ENCODE results near the gene APLP1.
"Not testable (repeated sequence)": the region's sequence is repeated elsewhere in the genome, so short reads cannot be mapped to it uniquely, and the experiment has no call there.

The APLP1 gene

GRCh38 chr19:35833972-35834371 is 34.4 kb upstream of the APLP1 start:
- no peak for TF ChIP-seq CTCF (IDR thresholded peaks at IDR 0.05; ENCODE audit: borderline replicate concordance, control extremely low read depth, extremely low read depth, insufficient read depth, missing control alignments)
- DNase-seq (ENCODE audit: low spot score) = no peak
- in situ Hi-C loops (cut with MboI; ENCODE audit: low sequenced_read_pairs, unreplicated experiment) = no loop called here

- DNase-seq (ENCODE audit: low spot score); in situ Hi-C loops (cut with MboI; ENCODE audit: low sequenced_read_pairs, unreplicated experiment): not testable (repeated sequence)
Measured at GRCh38 chr19:35836096-35836495, 32.3 kb upstream of the APLP1 start.

- in situ Hi-C loops (cut with MboI; ENCODE audit: low sequenced_read_pairs, unreplicated experiment) = no loop called here
- DNase-seq (ENCODE audit: low spot score) = no peak
Measured at GRCh38 chr19:35841961-35842595, 26.3 kb upstream of the APLP1 start.

GRCh38 chr19:35842666-35843272 is 25.6 kb upstream of the APLP1 start:
- in situ Hi-C loops (cut with MboI; ENCODE audit: low sequenced_read_pairs, unreplicated experiment) = no loop called here
- TF ChIP-seq CTCF (IDR thresholded peaks at IDR 0.05; ENCODE audit: borderline replicate concordance, control extremely low read depth, extremely low read depth, insufficient read depth, missing control alignments) = no peak
- no peak for DNase-seq (ENCODE audit: low spot score)

More at GRCh38 chr19:35841961-35842595, 26.3 kb upstream of the APLP1 start:
- TF ChIP-seq CTCF (IDR thresholded peaks at IDR 0.05; ENCODE audit: borderline replicate concordance, control extremely low read depth, extremely low read depth, insufficient read depth, missing control alignments) = no peak

GRCh38 chr19:35843676-35844481 is 24.5 kb upstream of the APLP1 start:
- TF ChIP-seq CTCF (IDR thresholded peaks at IDR 0.05; ENCODE audit: borderline replicate concordance, control extremely low read depth, extremely low read depth, insufficient read depth, missing control alignments) = no peak
- in situ Hi-C loops (cut with MboI; ENCODE audit: low sequenced_read_pairs, unreplicated experiment) = no loop called here
- DNase-seq (ENCODE audit: low spot score) = no peak

GRCh38 chr19:35844482-35845214 is 23.7 kb upstream of the APLP1 start:
- TF ChIP-seq CTCF (IDR thresholded peaks at IDR 0.05; ENCODE audit: borderline replicate concordance, control extremely low read depth, extremely low read depth, insufficient read depth, missing control alignments) = no peak
- in situ Hi-C loops (cut with MboI; ENCODE audit: low sequenced_read_pairs, unreplicated experiment) = no loop called here
- no peak for DNase-seq (ENCODE audit: low spot score)
